Sigmoid colon (tissue), 4 donors: Measurements from ENCODE around the gene FHAD1.

Experiments used
- CTCF ChIP-seq, 4 experiments: fragments of 450-650 bp in 3 of 4; fragments of 200-600 bp in 1 of 4; IDR thresholded peaks; one replicate each; pipeline ENCODE4 v1.5.1; 2016 to 2019; ENCODE audit warnings: antibody characterized with exemption in 4 of 4, mild to moderate bottlenecking in 3 of 4, moderate library complexity in 2 of 4
- EP300 ChIP-seq, 4 donors: sonication (generic); formaldehyde crosslinking; IDR thresholded peaks; one replicate each; pipeline ENCODE4 v1.6.1; 2017; ENCODE audit warnings: antibody characterized with exemption in 4 of 4

GRCh38 chr1:15207829-15208429 lies 39.1 kb upstream of the FHAD1 start:
- TF ChIP-seq CTCF (IDR thresholded peaks at IDR 0.05) = no peak
- no peak for TF ChIP-seq EP300 (IDR thresholded peaks at IDR 0.05)
